Upper lobe of left lung (tissue), 6 donors: ENCODE data around the gene GRK2. TPM values are rescaled to one million over a fixed set of nuclear protein-coding genes. Genes with fewer than 3 reads are reported as not detected.

Experiments used
- ATAC-seq, 2 donors: fragments of 200-7000 bp; cut with Tn5 transposase; one replicate each; pipeline ENCODE4 v1.9.1; 2022; ENCODE audit warnings: mild to moderate bottlenecking in 2 of 2, moderate library complexity in 2 of 2; ENCODE audit not compliant: low FRiP score in 2 of 2
- DNase-seq, 2 donors: peaks; one replicate each; pipeline ENCODE4 v3.0.0-alpha.2; 2019 to 2020
- H3K27ac ChIP-seq, 4 donors: fragments of 200-600 bp; sonication (generic); one replicate each; pipeline ENCODE4 v1.5.1; 2016 to 2019
- H3K27me3 ChIP-seq, 4 donors: fragments of 200-600 bp; sonication (generic); one replicate each; pipeline ENCODE4 v1.5.1; 2017 to 2019
- H3K36me3 ChIP-seq, 4 donors: fragments of 200-600 bp; sonication (generic); one replicate each; pipeline ENCODE4 v1.5.1; 2016 to 2019
- H3K4me1 ChIP-seq, 4 donors: fragments of 200-600 bp; sonication (generic); one replicate each; pipeline ENCODE4 v1.5.1; 2018 to 2019
- H3K4me3 ChIP-seq, 4 donors: fragments of 200-600 bp; sonication (generic); one replicate each; pipeline ENCODE4 v1.5.1; 2017 to 2019; ENCODE audit warnings: mild to moderate bottlenecking in 2 of 4, moderate library complexity in 1 of 4
- H3K9me3 ChIP-seq, 4 donors: fragments of 200-600 bp; sonication (generic); one replicate each; pipeline ENCODE4 v1.5.1; 2018 to 2019
- CTCF ChIP-seq, 6 experiments: fragments of 450-650 bp in 4 of 6; fragments of 200-600 bp in 2 of 6; sonication (generic) in 2 of 6; IDR thresholded peaks; one replicate each; pipeline ENCODE4 v1.5.1; 2016 to 2019; ENCODE audit warnings: antibody characterized with exemption in 6 of 6
- EP300 ChIP-seq, 4 donors: sonication (generic); formaldehyde crosslinking; IDR thresholded peaks; one replicate each; pipeline ENCODE4 v1.5.1; 2017; ENCODE audit warnings: antibody characterized with exemption in 4 of 4, control low read depth in 2 of 4
- POLR2A ChIP-seq, 4 donors: fragments of 450-650 bp; IDR thresholded peaks; one replicate each; pipeline ENCODE4 v1.5.1; 2016 to 2017; ENCODE audit warnings: antibody characterized with exemption in 4 of 4, mild to moderate bottlenecking in 2 of 4
- POLR2AphosphoS5 ChIP-seq, 2 donors: sonication (generic); formaldehyde crosslinking; IDR thresholded peaks; one replicate each; pipeline ENCODE4 v1.5.1; 2017; ENCODE audit warnings: antibody characterized with exemption in 2 of 2
- WGBS, 2 donors: methylation state at CpG; one replicate each; pipeline ENCODE4 v1.1.5; 2017 to 2018; 5-methylcytosine and 5-hydroxymethylcytosine counted together
- total RNA-seq, 6 donors: library from RNA; depleted of rRNA in 4 of 6; stranded (reverse); fragments of >200 nt in 4 of 6; gene quantifications; one replicate each; pipeline versions ENCODE4 v1.1.0 to v1.2.1, GENCODE V29; 2016 to 2021
- donor health status: DM: no; HTN: no; CAD: no; lungs with moderate emphysema.
- donor health status: DM: no; HTN: yes; CAD: no; lungs with severe emphysema.

GRK2 gene
- total RNA-seq, 6 donors from 2014 or later: 76.9 to 232 (median 117) TPM

- no peak overlapping the region for H3K4me3 ChIP-seq
- H3K27ac ChIP-seq: no peak overlapping the region
- H3K9me3 ChIP-seq: no peaks in the 10 kb centered on the region
- H3K4me1 ChIP-seq: peaks cover 10 to 16% (median 12%) of the 10 kb centered on the region in 4 donors
- DNase-seq: peak in 1 of 2 donors; percentile 81
- no peak for TF ChIP-seq EP300 (IDR thresholded peaks at IDR 0.05)
- no peak for TF ChIP-seq POLR2A (IDR thresholded peaks at IDR 0.05)
- no peak for ATAC-seq
- H3K36me3 ChIP-seq: peaks cover 14 to 49% (median 32%) of the 10 kb centered on the region in 4 donors
- whole genome bisulfite sequencing, 2 donors: 95% methylated on average over 13 of the region's 14 CpGs; no CpG with 5 or more reads in 1 of the 2 donors
- H3K27me3 ChIP-seq: no peaks in the 10 kb centered on the region
These were observed 43.4 kb downstream of the GRK2 start for GRCh38 chr11:67309661-67310061.

- 90 to 100% methylated on average over 2 to 14 of the region's 19 CpGs for WGBS, 2 donors
- Histone ChIP-seq H3K4me3 (no peak overlapping the region), H3K9me3 (no peaks in the 10 kb centered on the region), H3K4me1 (peaks cover 6 to 12% (median 8%) of the 10 kb centered on the region in 4 donors), H3K36me3 (peaks cover 14 to 49% (median 32%) of the 10 kb centered on the region in 4 donors), H3K27ac (no peak overlapping the region), H3K27me3 (no peaks in the 10 kb centered on the region)
- peak in 1 of 2 donors; percentile 43 for DNase-seq
- ATAC-seq: no peak
- TF ChIP-seq POLR2AphosphoS5 (IDR thresholded peaks at IDR 0.05) (no peak), CTCF (IDR thresholded peaks at IDR 0.05) (no peak), EP300 (IDR thresholded peaks at IDR 0.05) (no peak), POLR2A (IDR thresholded peaks at IDR 0.05) (no peak)
These were observed 44.2 kb downstream of the GRK2 start for GRCh38 chr11:67310246-67311050.

- peak in 1 of 2 donors; percentile 69 for DNase-seq
- Histone ChIP-seq H3K4me1 (peaks cover 6 to 12% (median 8%) of the 10 kb centered on the region in 4 donors), H3K36me3 (peaks cover 14 to 49% (median 32%) of the 10 kb centered on the region in 4 donors), H3K4me3 (no peak overlapping the region), H3K27ac (no peak overlapping the region), H3K27me3 (no peaks in the 10 kb centered on the region), H3K9me3 (no peaks in the 10 kb centered on the region)
- TF ChIP-seq POLR2A (IDR thresholded peaks at IDR 0.05) (no peak), EP300 (IDR thresholded peaks at IDR 0.05) (no peak), CTCF (IDR thresholded peaks at IDR 0.05) (no peak), POLR2AphosphoS5 (IDR thresholded peaks at IDR 0.05) (no peak)
- WGBS, 2 donors: 88 to 93% methylated on average over 17 to 18 of the region's 18 CpGs
- ATAC-seq: no peak
These were observed 44.8 kb downstream of the GRK2 start for GRCh38 chr11:67311051-67311555.

GRCh38 chr11:67311556-67312082 lies 45.3 kb downstream of the GRK2 start:
- no peak overlapping the region for H3K4me3 ChIP-seq
- DNase-seq: peak in 1 of 2 donors; percentile 64
- H3K4me1 ChIP-seq: peaks cover 6 to 17% (median 10%) of the 10 kb centered on the region in 4 donors
- H3K36me3 ChIP-seq: peaks cover 14 to 49% (median 32%) of the 10 kb centered on the region in 4 donors
- peak overlapping the region in 3 of 4 donors; percentile 37 to 58 (median 47) for H3K27ac ChIP-seq
- 82 to 90% methylated on average over 12 to 15 of the region's 15 CpGs for WGBS, 2 donors
- TF ChIP-seq POLR2A (IDR thresholded peaks at IDR 0.05) (no peak), EP300 (IDR thresholded peaks at IDR 0.05) (no peak), POLR2AphosphoS5 (IDR thresholded peaks at IDR 0.05) (no peak), CTCF (IDR thresholded peaks at IDR 0.05) (no peak)
- no peaks in the 10 kb centered on the region for H3K27me3 ChIP-seq
- H3K9me3 ChIP-seq: no peaks in the 10 kb centered on the region
- no peak for ATAC-seq
